A549 (cell line): ENCODE data around the gene CAMTA1. TPM values are rescaled to one million over a fixed set of nuclear protein-coding genes. Genes with fewer than 3 reads are reported as not detected.

ENCODE experiments used
- ATAC-seq, 2 experiments: fragments of 200-7000 bp in 1 of 2; fragments of >200 bp in 1 of 2; cut with Nextera tagmentation in 1 of 2; cut with Tn5 transposase in 1 of 2; 3 replicates each; pipeline versions ENCODE4 v1.8.0 to v1.9.1; 2018 to 2020; ENCODE audit warnings: mild to moderate bottlenecking in 1 of 2, moderate library complexity in 1 of 2
- CTCF ChIA-PET: fragments of 300-600 bp; sonication (Branson Sonifier 250); formaldehyde crosslinking; extraction: SDS; loops from one replicate; lab custom pipeline; 2021; ENCODE audit warnings: antibody characterized with exemption, inconsistent platforms; lab: Yijun Ruan, JAX
- POLR2A ChIA-PET: fragments of 350-600 bp; formaldehyde crosslinking; extraction: SDS; loops from one replicate; lab custom pipeline; 2021; ENCODE audit warnings: antibody characterized with exemption, inconsistent platforms; lab: Yijun Ruan, JAX
- DNase-seq, 2 experiments: peaks; one replicate each; pipeline versions ENCODE4 v3.0.0 to v3.0.0-alpha.2; 2011 to 2016; ENCODE audit warnings: low read depth in 1 of 2, low spot score in 1 of 2
- FAIRE-seq: peaks from 2 replicates; lab custom pipeline; 2011; peaks lifted over from hg19 to GRCh38; lab: Jason Lieb, UNC
- H3K27ac ChIP-seq, 2 experiments: fragments of >200 bp; sonication (Bioruptor Twin); formaldehyde crosslinking; 3 replicates each; pipeline ENCODE4 v1.5.1; 2016 to 2017
- H3K4me1 ChIP-seq: fragments of >200 bp; sonication (Bioruptor Twin); formaldehyde crosslinking; 3 replicates; pipeline ENCODE4 v1.6.1; 2016
- H3K4me2 ChIP-seq: fragments of >200 bp; sonication (Bioruptor Twin); formaldehyde crosslinking; 3 replicates; pipeline ENCODE4 v1.6.1; 2016
- H3K4me3 ChIP-seq: fragments of >200 bp; sonication (Bioruptor Twin); formaldehyde crosslinking; 3 replicates; pipeline ENCODE4 v1.5.1; 2016
- H3K9me3 ChIP-seq: fragments of >200 bp; sonication (Bioruptor Twin); formaldehyde crosslinking; 3 replicates; pipeline ENCODE4 v1.6.1; 2016
- BHLHE40 ChIP-seq: IDR thresholded peaks from 2 replicates; pipeline ENCODE4 v1.6.1; 2012; ENCODE audit warnings: low read depth, low read length, inconsistent platforms
- CBX2 ChIP-seq: fragments of 200-600 bp; sonication (generic); IDR thresholded peaks from 2 replicates; pipeline ENCODE4 v1.6.1; 2016; ENCODE audit warnings: low read depth, mild to moderate bottlenecking, borderline replicate concordance
- CHD4 ChIP-seq: fragments of 200-600 bp; sonication (generic); IDR thresholded peaks from 2 replicates; pipeline ENCODE4 v1.6.1; 2016; ENCODE audit warnings: antibody characterized with exemption, mild to moderate bottlenecking, borderline replicate concordance
- EP300 ChIP-seq, 2 experiments: fragments of >200 bp; sonication (Bioruptor Twin); formaldehyde crosslinking; IDR thresholded peaks; 2 replicates in 1 of 2; 3 replicates in 1 of 2; pipeline ENCODE4 v1.6.1; 2016 to 2017
- FOSB ChIP-seq: fragments of 250-450 bp; sonication (Bioruptor Pico); IDR thresholded peaks from 2 replicates; pipeline ENCODE4 v1.5.0; 2020; ENCODE audit warnings: mild to moderate bottlenecking, moderate library complexity
- GATA3 ChIP-seq: IDR thresholded peaks from 2 replicates; pipeline ENCODE4 v1.6.1; 2012; ENCODE audit warnings: borderline replicate concordance
- HDAC2 ChIP-seq: fragments of 200-600 bp; sonication (generic); IDR thresholded peaks from 2 replicates; pipeline ENCODE4 v1.6.1; 2016
- HEYL ChIP-seq: fragments of 250-450 bp; sonication (Bioruptor Pico); IDR thresholded peaks from 2 replicates; pipeline ENCODE4 v1.8.0; 2021; ENCODE audit warnings: mild to moderate bottlenecking, moderate library complexity
- JUNB ChIP-seq: fragments of >200 bp; sonication (Bioruptor Twin); formaldehyde crosslinking; IDR thresholded peaks from 2 replicates; pipeline ENCODE4 v1.6.1; 2016
- KDM5A ChIP-seq: fragments of 200-600 bp; sonication (generic); IDR thresholded peaks from 2 replicates; pipeline ENCODE4 v1.6.1; 2016; ENCODE audit warnings: antibody characterized with exemption, mild to moderate bottlenecking
- MYC ChIP-seq: IDR thresholded peaks from 2 replicates; pipeline ENCODE4 v1.6.1; 2012; ENCODE audit warnings: mild to moderate bottlenecking, inconsistent platforms, low read length, improper control_type of control experiment, borderline replicate concordance
- NR3C1 ChIP-seq: fragments of >200 bp; sonication (Bioruptor Twin); formaldehyde crosslinking; IDR thresholded peaks from 3 replicates; pipeline ENCODE4 v1.6.1; 2017
- RAD21 ChIP-seq, 2 experiments: fragments of >200 bp in 1 of 2; sonication (Bioruptor Twin) in 1 of 2; formaldehyde crosslinking in 1 of 2; IDR thresholded peaks in 1 of 2; conservative IDR thresholded peaks in 1 of 2; 2 replicates in 1 of 2; 3 replicates in 1 of 2; pipeline ENCODE4 v1.6.1; 2012 to 2018; ENCODE audit warnings: inconsistent platforms in 1 of 2
- RCOR1 ChIP-seq: fragments of 150-350 bp; IDR thresholded peaks from 2 replicates; pipeline ENCODE4 v1.6.1; 2014; ENCODE audit warnings: antibody characterized with exemption, low read length, low read depth
- RNF2 ChIP-seq: fragments of 200-600 bp; sonication (generic); IDR thresholded peaks from 2 replicates; pipeline ENCODE4 v1.6.1; 2016; ENCODE audit warnings: low read depth, mild to moderate bottlenecking, antibody characterized with exemption, moderate library complexity, borderline replicate concordance
- SREBF2 ChIP-seq: fragments of 450-650 bp; IDR thresholded peaks from 2 replicates; pipeline ENCODE4 v1.6.1; 2014; ENCODE audit warnings: mild to moderate bottlenecking, moderate library complexity
- TFCP2L1 ChIP-seq: fragments of 250-450 bp; sonication (Bioruptor Pico); IDR thresholded peaks from 2 replicates; pipeline ENCODE4 v1.5.0; 2021; ENCODE audit warnings: mild to moderate bottlenecking
- TP53 ChIP-seq: fragments of 250-450 bp; sonication (Bioruptor Pico); IDR thresholded peaks from 2 replicates; pipeline ENCODE4 v1.5.0; 2021; ENCODE audit warnings: mild to moderate bottlenecking, moderate library complexity
- ZC3H11A ChIP-seq: fragments of 450-650 bp; IDR thresholded peaks from 2 replicates; pipeline ENCODE4 v1.6.1; 2014; ENCODE audit warnings: antibody characterized with exemption, mild to moderate bottlenecking
- ZFP36 ChIP-seq: fragments of 450-650 bp; IDR thresholded peaks from 2 replicates; pipeline ENCODE4 v1.6.1; 2014; ENCODE audit warnings: borderline replicate concordance; ENCODE audit not compliant: partially characterized antibody
- ZSCAN20 ChIP-seq: fragments of 250-450 bp; sonication (Bioruptor Pico); IDR thresholded peaks from 2 replicates; pipeline ENCODE4 v1.8.0; 2022; ENCODE audit warnings: mild to moderate bottlenecking, moderate library complexity
- WGBS: methylation state at CpG from one replicate; pipeline ENCODE4 v1.1.6; 2017; ENCODE audit errors: missing lambda C conversion rate; 5-methylcytosine and 5-hydroxymethylcytosine counted together
- polyA plus RNA-seq, 4 experiments: library from polyadenylated mRNA; depleted of rRNA in 3 of 4; stranded (reverse); fragments of >200 nt; fragmentation: RNase III in 1 of 4; extraction: RNeasy Plus Mini Kit Qiagen cat#74134 plus additional on column Dnase treatment in 1 of 4; gene quantifications; 2 replicates in 3 of 4; 3 replicates in 1 of 4; pipeline ENCODE4 v1.2.3, GENCODE V29; 2011 to 2017
- TF ChIP-seq, protein P1 (sequence below): fragments of >200 bp; sonication (Bioruptor Twin); formaldehyde crosslinking; IDR thresholded peaks from 3 replicates; pipeline ENCODE4 v1.6.1; 2016
- TF ChIP-seq, protein P2 (sequence below): fragments of >200 bp; sonication (Bioruptor Twin); formaldehyde crosslinking; IDR thresholded peaks from 2 replicates; pipeline ENCODE4 v1.6.1; 2016
- TF ChIP-seq, protein P3 (sequence below): fragments of 250-450 bp; sonication (Bioruptor Pico); IDR thresholded peaks from 2 replicates; pipeline ENCODE4 v1.5.0; 2020; ENCODE audit warnings: low read depth, mild to moderate bottlenecking, moderate library complexity

The CAMTA1 gene
- polyA plus RNA-seq, 2 of the 4 experiments (the other 2 are of a cell fraction) = 58.8 to 75.0 TPM

DNA sequence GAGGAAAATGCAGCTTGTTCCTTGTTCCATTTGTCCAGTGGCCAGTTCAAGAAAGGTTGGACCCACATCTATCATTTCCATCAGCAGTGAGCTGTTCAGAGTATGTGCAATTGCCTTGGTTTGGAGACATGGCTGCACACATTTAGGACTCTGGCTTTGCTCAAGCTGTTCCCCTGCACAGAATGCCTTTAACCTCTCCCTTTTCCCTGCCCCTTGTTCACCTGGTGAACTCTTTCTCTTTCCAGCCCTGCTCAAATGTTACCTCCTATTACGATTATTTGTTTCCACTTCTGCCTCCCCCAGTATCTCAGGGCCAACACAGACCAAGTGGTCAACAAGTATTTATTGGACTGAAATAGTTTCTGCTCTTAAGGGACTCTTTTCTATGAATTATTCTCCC lies 385.9 kb downstream of the CAMTA1 start (continued):
- TF ChIP-seq CBX2 (no peak), JUNB (no peak), KDM5A (no peak), HEYL (no peak), RNF2 (no peak), TP53 (CRISPR knock-in tag) (no peak), RAD21 (conservative IDR thresholded peaks at IDR 0.05 in 1 of 2, IDR thresholded peaks at IDR 0.05 in 1 of 2) (no peak)

DNA sequence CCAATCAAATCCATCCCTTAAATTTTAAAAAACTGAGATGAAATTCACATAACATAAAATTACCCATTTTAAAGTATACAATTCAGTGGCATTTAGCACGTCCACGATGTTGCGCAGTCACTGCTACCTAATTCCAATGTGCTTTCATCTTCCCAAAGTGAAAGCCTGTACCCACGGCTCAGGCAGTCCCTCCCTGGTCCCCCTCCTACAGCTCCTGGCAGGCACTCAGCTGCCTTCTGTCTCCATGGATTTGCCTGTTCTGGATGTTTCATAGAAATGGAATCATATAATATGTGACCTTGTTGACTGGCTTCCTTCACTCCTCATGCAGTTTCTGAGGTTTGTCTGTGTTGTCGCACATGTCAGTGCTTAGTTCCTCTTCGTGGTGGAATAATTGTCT lies 386.3 kb downstream of the CAMTA1 start:
- H3K9me3 ChIP-seq = no peaks in the 10 kb centered on the region
- no peak for ATAC-seq

DNA sequence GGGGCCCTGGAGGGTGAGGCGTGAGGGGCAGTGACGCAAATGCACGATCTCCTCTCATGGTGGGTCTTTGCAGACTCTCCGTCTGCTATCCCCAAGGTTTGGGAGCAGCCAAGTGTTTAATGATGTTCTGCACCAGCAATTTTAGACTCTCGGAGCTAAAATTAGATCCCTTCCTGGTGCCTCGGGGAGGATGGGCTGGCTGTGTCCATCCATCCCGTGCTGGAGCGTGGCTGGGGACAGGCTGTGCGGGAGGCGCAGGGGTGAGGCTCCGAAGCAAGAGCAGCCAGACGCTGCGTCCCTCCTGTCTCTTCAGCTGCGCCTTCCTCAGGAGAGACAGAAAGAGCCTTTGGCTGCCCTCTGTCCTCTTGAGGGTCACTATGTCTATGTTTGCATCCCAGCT lies 387.6 kb downstream of the CAMTA1 start:
- Histone ChIP-seq H3K9me3 (0 out of 3 replicates have a peak, but pooled peaks cover 8% of the 10 kb centered on the region), H3K4me2 (no peak overlapping the region)
- ChIA-PET CTCF (no interaction called here), POLR2A (no interaction called here)
- no peak for FAIRE-seq
- 90% methylated on average over 13 of the region's 14 CpGs for WGBS
- no peak for DNase-seq
- no peak for TF ChIP-seq ZSCAN20 (CRISPR knock-in tag)
- no peak for TF ChIP-seq RCOR1
- no peak for TF ChIP-seq HDAC2
- TF ChIP-seq KDM5A = no peak
- no peak for TF ChIP-seq TFCP2L1
- TF ChIP-seq, all 56 proteins: peak for 0
- no peak overlapping the region for H3K4me3 ChIP-seq
- H3K27ac ChIP-seq = no peak overlapping the region
- no peaks in the 10 kb centered on the region for H3K4me1 ChIP-seq
- no peak for ATAC-seq

More for the DNA sequence above, 386.3 kb downstream of the CAMTA1 start:
- no peak for DNase-seq
- WGBS = 76% methylated on average over 6 of the region's 6 CpGs
- H3K4me3 ChIP-seq = no peak overlapping the region
- no peak overlapping the region for H3K4me2 ChIP-seq
- TF ChIP-seq ZFP36 (no peak), CBX2 (no peak), GATA3 (no peak), FOSB (CRISPR knock-in tag) (no peak), NR3C1 (no peak), BHLHE40 (no peak), RAD21 (conservative IDR thresholded peaks at IDR 0.05 in 1 of 2, IDR thresholded peaks at IDR 0.05 in 1 of 2) (no peak), EP300 (IDR thresholded peaks at IDR 0.05) (no peak), ZSCAN20 (CRISPR knock-in tag) (no peak), MYC (no peak), HEYL (no peak), SREBF2 (no peak), CHD4 (no peak), ZC3H11A (no peak)
- TF ChIP-seq, protein P1, sequence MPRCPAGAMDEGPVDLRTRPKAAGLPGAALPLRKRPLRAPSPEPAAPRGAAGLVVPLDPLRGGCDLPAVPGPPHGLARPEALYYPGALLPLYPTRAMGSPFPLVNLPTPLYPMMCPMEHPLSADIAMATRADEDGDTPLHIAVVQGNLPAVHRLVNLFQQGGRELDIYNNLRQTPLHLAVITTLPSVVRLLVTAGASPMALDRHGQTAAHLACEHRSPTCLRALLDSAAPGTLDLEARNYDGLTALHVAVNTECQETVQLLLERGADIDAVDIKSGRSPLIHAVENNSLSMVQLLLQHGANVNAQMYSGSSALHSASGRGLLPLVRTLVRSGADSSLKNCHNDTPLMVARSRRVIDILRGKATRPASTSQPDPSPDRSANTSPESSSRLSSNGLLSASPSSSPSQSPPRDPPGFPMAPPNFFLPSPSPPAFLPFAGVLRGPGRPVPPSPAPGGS = no peak
- TF ChIP-seq, protein P2, sequence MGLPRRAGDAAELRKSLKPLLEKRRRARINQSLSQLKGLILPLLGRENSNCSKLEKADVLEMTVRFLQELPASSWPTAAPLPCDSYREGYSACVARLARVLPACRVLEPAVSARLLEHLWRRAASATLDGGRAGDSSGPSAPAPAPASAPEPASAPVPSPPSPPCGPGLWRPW = no peak
- TF ChIP-seq, protein P3, sequence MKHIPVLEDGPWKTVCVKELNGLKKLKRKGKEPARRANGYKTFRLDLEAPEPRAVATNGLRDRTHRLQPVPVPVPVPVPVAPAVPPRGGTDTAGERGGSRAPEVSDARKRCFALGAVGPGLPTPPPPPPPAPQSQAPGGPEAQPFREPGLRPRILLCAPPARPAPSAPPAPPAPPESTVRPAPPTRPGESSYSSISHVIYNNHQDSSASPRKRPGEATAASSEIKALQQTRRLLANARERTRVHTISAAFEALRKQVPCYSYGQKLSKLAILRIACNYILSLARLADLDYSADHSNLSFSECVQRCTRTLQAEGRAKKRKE (CRISPR knock-in tag) = no peak
- FAIRE-seq = no peak
- no peaks in the 10 kb centered on the region for H3K4me1 ChIP-seq
- ChIA-PET POLR2A (no interaction called here), CTCF (no interaction called here)
- no peak overlapping the region for H3K27ac ChIP-seq
